H1 (cell line): Measurements from ENCODE around the gene PTEN. TPM values are rescaled to one million over a fixed set of nuclear protein-coding genes. Genes with fewer than 3 reads are reported as not detected.

Experiments used
- SP2 ChIP-seq: IDR thresholded peaks from 2 replicates; pipeline ENCODE4 v1.6.1; 2012; ENCODE audit warnings: mild to moderate bottlenecking, low read length, inconsistent platforms
- polyA plus RNA-seq, 7 experiments: library from polyadenylated mRNA; depleted of rRNA in 3 of 7; stranded (reverse) in 5 of 7; unstranded in 2 of 7; fragments of >200 nt in 5 of 7; fragments of 200-250 nt in 2 of 7; gene quantifications; 1 replicate in 5 of 7; 2 replicates in 1 of 7; 4 replicates in 1 of 7; pipeline versions ENCODE4 v1.2.1 to v1.2.3, GENCODE V29; 2011 to 2013; ENCODE audit warnings: missing spikeins in 2 of 7, mixed read lengths in 2 of 7
- total RNA-seq: library from RNA; stranded (reverse); fragmentation: NEBNext Ultra II Directional; extraction: Animal tissue kit (Norgen Biotek cat#: 25700); gene quantifications from 2 replicates; pipeline ENCODE4 v1.2.1, GENCODE V29; 2021
- TF ChIP-seq, protein P1 (sequence below), 3 experiments: IDR thresholded peaks; 1 replicate in 2 of 3; 2 replicates in 1 of 3; pipeline versions ENCODE4 v1.5.1 to v1.6.1; 2011; ENCODE audit warnings: low read length in 3 of 3, mild to moderate bottlenecking in 3 of 3, inconsistent platforms in 2 of 3, low read depth in 1 of 3, moderate library complexity in 1 of 3; ENCODE audit not compliant: insufficient read depth in 1 of 3; ENCODE audit errors: control extremely low read depth in 1 of 3
- TF ChIP-seq, protein P2 (sequence below): IDR thresholded peaks from 2 replicates; pipeline ENCODE4 v1.6.1; 2012; ENCODE audit warnings: inconsistent platforms

Gene PTEN
- total and polyA plus RNA-seq, 2 of the 8 experiments (the other 6 are each of a cell fraction or from before 2014, with no cell fraction given) = 6.3 to 48.7 TPM

DNA sequence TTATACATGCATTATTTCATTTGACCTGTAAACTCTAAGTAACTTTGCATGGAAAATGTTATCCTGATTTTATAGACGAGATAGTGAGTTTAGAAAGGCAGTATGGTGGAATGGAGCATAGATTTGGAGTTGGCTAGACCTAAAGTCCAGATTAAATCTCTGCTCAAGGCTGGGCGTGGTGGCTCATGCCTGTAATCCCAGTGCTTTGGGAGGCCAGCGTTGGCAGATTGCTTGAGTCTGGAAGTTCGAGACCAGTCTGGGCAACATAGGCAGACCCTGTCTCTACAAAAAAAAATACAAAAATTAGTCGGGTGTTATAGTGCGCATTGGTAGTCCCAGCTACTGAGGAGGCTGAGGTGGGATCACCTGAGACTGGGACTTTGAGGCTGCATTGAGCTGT is 9.4 kb downstream of the PTEN start (continued):
- TF ChIP-seq, protein P1, sequence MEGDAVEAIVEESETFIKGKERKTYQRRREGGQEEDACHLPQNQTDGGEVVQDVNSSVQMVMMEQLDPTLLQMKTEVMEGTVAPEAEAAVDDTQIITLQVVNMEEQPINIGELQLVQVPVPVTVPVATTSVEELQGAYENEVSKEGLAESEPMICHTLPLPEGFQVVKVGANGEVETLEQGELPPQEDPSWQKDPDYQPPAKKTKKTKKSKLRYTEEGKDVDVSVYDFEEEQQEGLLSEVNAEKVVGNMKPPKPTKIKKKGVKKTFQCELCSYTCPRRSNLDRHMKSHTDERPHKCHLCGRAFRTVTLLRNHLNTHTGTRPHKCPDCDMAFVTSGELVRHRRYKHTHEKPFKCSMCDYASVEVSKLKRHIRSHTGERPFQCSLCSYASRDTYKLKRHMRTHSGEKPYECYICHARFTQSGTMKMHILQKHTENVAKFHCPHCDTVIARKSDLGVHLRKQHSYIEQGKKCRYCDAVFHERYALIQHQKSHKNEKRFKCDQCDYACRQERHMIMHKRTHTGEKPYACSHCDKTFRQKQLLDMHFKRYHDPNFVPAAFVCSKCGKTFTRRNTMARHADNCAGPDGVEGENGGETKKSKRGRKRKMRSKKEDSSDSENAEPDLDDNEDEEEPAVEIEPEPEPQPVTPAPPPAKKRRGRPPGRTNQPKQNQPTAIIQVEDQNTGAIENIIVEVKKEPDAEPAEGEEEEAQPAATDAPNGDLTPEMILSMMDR (IDR thresholded peaks at IDR 0.05; ENCODE audit: control extremely low read depth in 1 of 3, insufficient read depth in 1 of 3, low read depth in 1 of 3, low read length in 3 of 3) = no peak
- TF ChIP-seq SP2 = no peak
- TF ChIP-seq, protein P2, sequence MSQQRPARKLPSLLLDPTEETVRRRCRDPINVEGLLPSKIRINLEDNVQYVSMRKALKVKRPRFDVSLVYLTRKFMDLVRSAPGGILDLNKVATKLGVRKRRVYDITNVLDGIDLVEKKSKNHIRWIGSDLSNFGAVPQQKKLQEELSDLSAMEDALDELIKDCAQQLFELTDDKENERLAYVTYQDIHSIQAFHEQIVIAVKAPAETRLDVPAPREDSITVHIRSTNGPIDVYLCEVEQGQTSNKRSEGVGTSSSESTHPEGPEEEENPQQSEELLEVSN = no peak
